ENCODE data around the gene MAP3K20.

MAP3K20 gene

GRCh38 chr2:173051463-173052215 is 24.0 kb upstream of the MAP3K20 start:
- DNase-seq = no peak

- DNase-seq = no peak
Measured at GRCh38 chr2:173053043-173053699, 22.5 kb upstream of the MAP3K20 start.

DNA sequence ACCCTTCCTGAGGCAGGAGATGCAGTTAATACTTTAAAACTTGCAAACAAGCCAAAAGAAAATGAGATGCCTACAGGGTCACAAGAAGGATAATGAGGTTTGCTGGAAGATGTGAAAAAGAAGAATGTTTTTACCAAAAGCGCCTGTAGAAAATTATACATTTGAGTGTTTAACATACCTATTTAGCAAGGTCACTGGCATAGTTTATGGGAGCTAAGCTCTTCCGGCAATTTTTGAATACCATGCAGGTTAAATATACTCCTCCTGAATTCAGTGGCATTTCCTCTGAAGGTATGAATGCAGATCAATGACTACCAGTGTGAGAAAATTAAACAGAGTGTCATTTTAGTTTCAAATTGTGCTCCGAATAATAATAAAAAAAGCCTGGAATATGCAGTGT is 21.2 kb upstream of the MAP3K20 start:
- no peak for DNase-seq

DNA sequence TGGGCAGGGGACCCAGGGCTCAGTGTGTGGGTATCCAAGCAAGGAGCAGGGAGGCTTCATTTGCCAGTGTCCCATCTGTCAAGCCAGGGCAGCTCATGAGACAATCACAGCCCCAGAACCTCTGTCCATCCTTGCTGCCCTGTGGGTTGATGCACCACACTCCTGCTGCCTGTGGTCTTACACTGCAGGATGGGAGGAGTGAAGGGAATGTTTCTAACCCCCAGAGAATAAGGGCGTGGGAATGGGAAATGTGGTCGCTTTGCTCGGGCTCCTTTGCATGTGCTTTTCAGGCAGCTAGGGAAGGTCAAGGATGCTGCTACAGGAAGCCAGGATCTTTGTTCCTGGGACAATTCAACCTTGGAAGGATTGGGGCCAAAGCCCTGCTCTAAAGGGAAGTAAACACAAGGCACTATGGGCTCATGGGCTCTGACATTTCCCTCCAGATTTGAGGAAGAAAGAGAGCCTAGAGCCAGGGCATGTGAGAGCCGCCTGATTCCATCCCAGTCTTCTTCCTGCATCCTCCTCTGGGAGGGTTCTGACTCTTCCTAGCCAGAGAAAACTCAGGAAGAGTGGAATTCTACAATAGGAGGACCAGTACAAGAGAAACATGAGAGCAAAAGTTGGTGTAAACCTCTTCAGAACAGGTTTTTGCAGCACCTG is 18.8 kb upstream of the MAP3K20 start:
- no peak for DNase-seq

GRCh38 chr2:173058097-173058496 is 17.5 kb upstream of the MAP3K20 start:
- DNase-seq = no peak

GRCh38 chr2:173058673-173059072 is 17.0 kb upstream of the MAP3K20 start:
- DNase-seq = no peak

DNA sequence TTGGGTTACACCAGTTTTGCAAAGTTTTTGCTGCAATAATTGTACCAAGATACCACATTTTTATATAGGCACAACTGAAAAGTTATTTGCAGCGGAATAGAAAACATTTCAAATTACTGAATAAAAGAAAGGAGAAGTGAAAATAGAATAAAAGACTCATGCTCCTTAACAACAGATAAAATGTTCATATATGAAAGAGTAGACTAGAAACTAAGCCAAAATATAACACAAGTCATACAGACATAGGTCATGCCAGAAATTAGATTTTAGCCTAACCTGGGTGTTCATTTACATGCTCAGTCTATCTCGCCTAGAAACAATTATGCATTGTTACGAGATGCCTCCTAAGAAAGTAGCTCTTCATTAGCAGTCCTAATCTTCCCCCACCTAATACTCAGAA is 16.4 kb upstream of the MAP3K20 start:
- no peak for DNase-seq

DNA sequence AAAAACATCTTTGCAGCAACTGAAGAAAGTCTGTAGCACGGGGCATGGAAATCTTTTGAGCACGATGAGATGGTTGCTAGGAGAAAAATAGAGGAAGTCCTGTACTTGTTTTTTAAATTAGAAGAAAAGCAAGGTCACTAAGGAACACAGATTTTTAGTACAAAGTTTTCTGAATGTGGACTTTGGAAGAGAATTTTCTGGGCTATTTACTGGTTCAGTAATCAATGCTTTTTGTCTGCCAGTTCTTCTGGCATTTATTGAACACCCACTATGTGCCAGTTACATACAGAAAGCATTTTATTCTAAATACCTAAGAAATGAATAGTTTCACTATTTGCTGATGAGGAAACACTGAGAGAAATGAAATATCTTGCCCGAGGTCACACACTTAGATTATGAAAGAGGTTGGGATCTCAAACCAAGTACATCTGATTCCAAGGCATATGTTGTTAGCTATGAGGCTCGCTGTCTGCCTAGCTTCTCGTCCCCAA is 15.6 kb upstream of the MAP3K20 start:
- DNase-seq = no peak

DNA sequence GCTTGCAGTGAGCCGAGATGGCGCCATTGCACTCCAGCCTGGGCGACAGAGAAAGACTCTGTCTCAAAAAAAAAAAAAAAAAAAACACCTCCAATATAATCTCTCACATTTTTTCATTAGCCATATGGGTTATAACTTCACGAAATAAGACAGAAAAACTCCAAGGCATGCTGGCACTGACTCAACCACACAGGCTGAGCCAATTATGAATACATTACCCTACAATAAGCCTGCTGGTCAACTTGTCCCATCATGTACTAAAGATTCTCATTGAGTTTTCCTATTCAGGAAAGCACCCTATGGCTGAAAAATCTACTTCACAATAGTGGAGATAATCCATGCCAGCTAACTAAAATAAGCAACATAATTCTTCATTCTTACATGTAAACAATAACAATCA is 12.8 kb upstream of the MAP3K20 start:
- no peak for DNase-seq

DNA sequence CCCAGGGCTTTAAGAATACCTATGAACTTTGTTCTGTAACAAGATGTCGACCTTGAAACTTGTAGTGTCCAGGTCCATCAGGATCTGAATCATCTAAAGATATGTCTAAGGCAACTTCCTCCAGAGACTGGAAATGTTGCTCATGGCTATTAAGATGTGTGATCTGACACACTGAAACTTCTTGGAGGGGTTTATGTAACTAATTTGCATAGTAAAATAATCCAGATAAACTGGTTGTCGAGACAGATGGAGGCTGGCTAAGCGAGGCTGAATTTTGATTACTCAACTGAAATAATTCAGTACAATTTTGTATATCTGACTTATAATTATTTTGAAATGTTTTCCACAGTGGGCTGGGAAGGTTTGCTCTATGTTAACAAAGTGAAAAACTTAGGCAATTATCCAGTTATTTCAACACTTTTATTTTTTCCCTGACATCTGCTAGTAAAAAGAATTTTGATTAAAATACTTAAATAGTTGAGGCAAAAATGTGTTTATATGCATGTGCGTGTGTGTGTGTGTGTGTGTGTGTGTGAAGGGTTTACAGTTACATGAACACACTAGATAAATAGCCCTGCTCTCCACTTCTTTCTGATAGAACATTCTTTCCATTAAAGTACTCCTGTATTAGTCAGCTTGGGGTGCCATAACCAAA is 11.4 kb upstream of the MAP3K20 start:
- DNase-seq = no peak

DNA sequence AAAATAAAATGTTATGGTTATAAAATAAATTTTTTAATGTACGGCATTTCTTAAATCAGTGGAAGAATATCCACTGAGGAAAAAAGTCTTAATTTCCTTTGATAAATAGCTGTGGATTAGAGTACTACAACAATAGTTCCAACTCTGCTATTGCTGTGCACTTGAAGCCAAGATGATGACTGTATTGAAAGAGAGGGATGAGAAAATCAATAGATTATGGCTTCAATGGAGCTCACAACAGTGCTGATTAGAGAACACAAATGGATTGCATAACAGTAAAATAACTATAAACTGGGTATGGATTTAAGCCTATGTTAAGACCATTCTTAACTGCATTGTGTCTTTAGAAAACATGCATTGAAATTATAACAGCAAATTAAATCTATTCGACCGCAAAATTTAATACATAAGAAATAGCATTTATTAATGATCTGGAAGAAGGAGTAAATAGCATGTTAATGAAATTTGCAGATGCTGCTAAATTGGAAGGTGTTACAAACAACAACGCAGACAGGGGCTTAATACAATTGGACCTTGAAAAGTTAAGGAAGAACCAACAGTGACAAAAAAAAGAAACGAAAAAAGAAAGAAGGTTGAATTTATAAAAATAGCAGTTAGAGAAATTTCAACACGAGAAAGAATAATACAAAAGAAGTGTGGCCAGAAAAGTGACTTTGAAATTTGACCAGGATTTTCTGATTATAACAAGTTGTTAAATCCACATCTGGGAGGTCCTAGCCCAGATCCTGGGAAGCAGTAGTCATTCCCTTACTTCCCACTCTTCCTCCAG is 8.6 kb upstream of the MAP3K20 start:
- no peak for DNase-seq

DNA sequence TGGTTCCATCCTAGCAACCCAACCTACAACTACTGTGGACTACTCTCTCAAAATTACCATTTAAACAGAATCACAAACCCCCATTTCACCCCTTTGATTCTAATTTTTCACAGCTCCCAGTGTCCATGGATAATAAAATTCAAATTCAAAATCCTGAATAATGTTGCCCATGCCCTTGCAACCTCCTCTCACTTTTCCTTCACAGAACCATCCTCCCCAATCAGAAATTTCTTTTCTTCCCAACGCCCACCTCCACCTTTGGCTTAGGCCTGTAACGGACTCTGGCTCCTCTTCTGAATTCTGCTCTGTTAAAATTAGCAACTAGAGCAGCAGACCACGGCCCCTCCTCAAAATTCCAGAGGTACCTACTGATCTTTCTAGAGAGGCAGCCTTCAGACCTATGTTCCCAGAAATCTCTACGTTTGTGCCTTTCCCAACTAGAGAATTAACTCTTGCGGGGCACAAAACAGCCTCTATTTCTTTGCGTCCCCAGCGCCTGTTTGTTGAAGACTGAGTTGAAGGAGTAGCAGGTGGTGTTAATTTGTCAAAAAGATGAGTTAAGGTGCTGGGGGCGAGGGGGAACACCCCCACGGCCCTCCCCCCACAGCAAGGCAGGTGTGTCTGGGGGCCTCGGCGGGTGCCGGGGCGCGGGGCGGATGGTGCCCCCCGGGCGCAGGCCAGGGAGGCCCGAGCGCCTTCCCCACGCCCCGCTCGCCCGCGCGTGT is 428 bp upstream of the MAP3K20 start:
- no peak for DNase-seq

- DNase-seq = no peak
Measured at GRCh38 chr2:173076581-173077345, 1.1 kb downstream of the MAP3K20 start.

DNA sequence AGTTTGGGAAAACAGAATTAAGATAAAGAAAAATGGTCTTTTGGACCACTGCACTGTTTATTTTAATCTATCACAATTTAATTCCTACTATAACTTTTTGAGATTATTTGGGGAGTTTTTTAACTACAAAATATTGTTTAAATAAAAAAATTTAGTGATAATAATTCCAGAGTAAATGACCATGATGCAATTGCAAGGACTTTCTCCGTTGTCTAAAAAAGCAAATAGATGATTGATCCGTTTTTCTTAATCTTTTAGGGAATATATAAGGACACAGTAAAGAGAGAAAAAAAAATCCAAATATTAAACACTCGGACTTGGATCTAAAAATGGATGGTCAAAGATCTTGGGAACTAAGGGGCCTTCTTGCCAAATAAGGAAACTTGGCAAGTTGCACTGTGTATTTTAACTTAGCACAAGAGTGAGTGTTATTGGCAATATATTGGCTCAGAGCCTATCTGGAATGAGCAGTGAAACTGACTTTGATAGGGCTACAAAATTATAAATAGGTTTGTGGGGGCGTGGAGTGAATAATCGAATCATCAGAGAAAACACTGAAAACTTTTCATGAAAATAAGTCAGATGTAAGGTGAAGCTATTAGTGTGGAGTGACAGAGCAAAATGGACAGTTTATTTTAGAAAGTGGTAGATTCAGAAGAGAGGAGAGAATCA is 2.0 kb downstream of the MAP3K20 start:
- DNase-seq = no peak

GRCh38 chr2:173079141-173079540 is 3.5 kb downstream of the MAP3K20 start:
- DNase-seq = no peak

- DNase-seq = no peak
Measured at GRCh38 chr2:173079973-173080860, 4.6 kb downstream of the MAP3K20 start.

DNA sequence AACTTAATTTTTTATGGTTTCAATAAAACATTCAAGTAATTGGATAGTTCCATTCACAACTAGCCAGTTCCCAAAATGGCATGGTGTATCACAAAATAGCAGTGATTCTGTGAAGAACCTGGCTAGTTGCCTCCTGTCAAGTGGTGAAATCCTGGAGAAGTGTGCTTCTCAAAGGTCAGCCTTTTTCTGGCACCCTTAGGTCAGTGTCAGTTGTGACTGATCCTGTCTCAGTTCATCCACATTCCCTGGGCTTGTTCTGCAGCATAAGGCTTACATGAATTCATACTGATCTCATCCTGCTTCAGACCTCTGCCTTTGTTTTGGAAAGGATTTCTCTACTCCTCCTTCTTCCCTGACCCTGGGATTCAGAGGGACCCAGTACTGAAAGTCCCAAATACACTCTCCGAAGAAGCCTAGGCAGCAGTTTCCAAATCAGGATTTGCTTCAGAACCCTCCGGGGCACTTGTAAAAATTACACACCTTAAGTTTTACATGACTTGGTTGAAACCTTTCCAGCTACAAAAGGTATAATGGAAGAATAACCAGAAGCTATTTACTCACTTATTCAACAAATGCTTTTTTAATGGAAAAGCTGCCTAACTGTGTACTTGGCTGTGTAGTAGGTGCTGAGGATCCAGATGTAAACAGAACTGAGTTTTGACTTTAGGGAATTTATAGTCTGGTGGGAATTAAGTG is 11.0 kb downstream of the MAP3K20 start:
- DNase-seq = no peak

DNA sequence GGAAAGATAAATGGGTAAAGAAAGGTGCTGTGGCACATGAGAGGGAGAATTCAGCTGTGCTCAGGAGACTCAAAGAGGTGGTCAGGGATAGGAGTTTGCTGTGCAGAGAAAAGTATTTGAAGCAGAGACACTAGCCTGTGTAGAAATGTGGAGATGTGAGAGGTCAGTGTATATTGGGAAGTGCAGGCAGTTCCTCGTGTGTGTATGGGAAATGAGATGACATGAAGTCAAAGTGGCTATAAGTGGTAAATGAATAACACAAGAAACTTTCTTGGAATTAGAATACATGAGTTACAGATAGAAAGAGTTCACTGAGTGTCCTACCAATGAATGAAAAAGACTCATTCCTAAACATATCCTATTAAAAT is 11.6 kb downstream of the MAP3K20 start:
- DNase-seq = no peak
